GM23338 (cell line): ENCODE data around the gene GRIK5. TPM values are rescaled to one million over a fixed set of nuclear protein-coding genes. Genes with fewer than 3 reads are reported as not detected.

Experiments
- ATAC-seq: fragments of 200-7000 bp; cut with Tn5 transposase; 3 replicates; pipeline ENCODE4 v1.9.1; 2020
- DNase-seq: peaks from one replicate; pipeline ENCODE4 v3.0.0-alpha.2; 2015; ENCODE audit warnings: low spot score
- H2AFZ ChIP-seq: fragments of 200-600 bp; sonication (generic); 2 replicates; pipeline ENCODE4 v1.8.0; 2016; ENCODE audit warnings: antibody characterized with exemption, mild to moderate bottlenecking, moderate library complexity
- H3F3A ChIP-seq: fragments of 200-600 bp; sonication (generic); replicated peaks from 2 replicates; pipeline ENCODE4 v1.8.0; 2017; ENCODE audit warnings: antibody characterized with exemption, mixed run types, low read depth
- H3K27ac ChIP-seq: fragments of 200-600 bp; sonication (generic); 2 replicates; pipeline ENCODE4 v1.6.1; 2016; ENCODE audit warnings: low read depth
- H3K27me3 ChIP-seq: fragments of 200-600 bp; sonication (generic); 2 replicates; pipeline ENCODE4 v1.8.0; 2016; ENCODE audit warnings: mild to moderate bottlenecking, mixed run types, moderate library complexity; ENCODE audit not compliant: insufficient read depth
- H3K36me3 ChIP-seq: fragments of 200-600 bp; sonication (generic); 2 replicates; pipeline ENCODE4 v1.8.0; 2016; ENCODE audit warnings: mild to moderate bottlenecking; ENCODE audit not compliant: insufficient read depth
- H3K4me1 ChIP-seq: fragments of 200-600 bp; sonication (generic); 2 replicates; pipeline ENCODE4 v1.8.0; 2016; ENCODE audit warnings: mild to moderate bottlenecking, moderate library complexity; ENCODE audit not compliant: insufficient read depth
- H3K4me2 ChIP-seq: fragments of 200-600 bp; sonication (generic); 2 replicates; pipeline ENCODE4 v1.7.1; 2017; ENCODE audit warnings: mixed run types
- H3K4me3 ChIP-seq: fragments of 200-600 bp; sonication (generic); 2 replicates; pipeline ENCODE4 v1.6.1; 2016; ENCODE audit warnings: mixed run types
- H3K79me2 ChIP-seq: fragments of 200-600 bp; sonication (generic); replicated peaks from 2 replicates; pipeline ENCODE4 v1.8.0; 2017; ENCODE audit warnings: mild to moderate bottlenecking; ENCODE audit not compliant: insufficient read depth
- H3K9me2 ChIP-seq: fragments of 200-600 bp; sonication (generic); 2 replicates; pipeline ENCODE4 v1.8.0; 2017; ENCODE audit not compliant: insufficient read depth
- H4K20me1 ChIP-seq: fragments of 200-600 bp; sonication (generic); replicated peaks from 2 replicates; pipeline ENCODE4 v1.8.0; 2017; ENCODE audit warnings: mild to moderate bottlenecking; ENCODE audit not compliant: insufficient read depth
- H3K27ac Mint-ChIP-seq: 2 replicates; pipeline ENCODE4 v1.8.0; 2020; ENCODE audit warnings: inconsistent platforms, mild to moderate bottlenecking, moderate library complexity, mixed read lengths
- H3K27me3 Mint-ChIP-seq: 3 replicates; pipeline ENCODE4 v1.8.0; 2022; ENCODE audit warnings: low read depth, mild to moderate bottlenecking, moderate library complexity, mixed read lengths, inconsistent platforms; ENCODE audit not compliant: insufficient read depth, poor library complexity
- H3K36me3 Mint-ChIP-seq: 3 replicates; pipeline ENCODE4 v1.8.0; 2021; ENCODE audit warnings: low read depth, mild to moderate bottlenecking, inconsistent platforms, moderate library complexity, mixed read lengths
- H3K4me1 Mint-ChIP-seq: 3 replicates; pipeline ENCODE4 v1.8.0; 2020; ENCODE audit warnings: mild to moderate bottlenecking, inconsistent platforms, mixed read lengths
- H3K4me3 Mint-ChIP-seq: 3 replicates; pipeline ENCODE4 v1.8.0; 2021; ENCODE audit warnings: moderate library complexity, mild to moderate bottlenecking, inconsistent platforms, mixed read lengths
- H3K9me3 Mint-ChIP-seq: 3 replicates; pipeline ENCODE4 v1.8.0; 2020; ENCODE audit warnings: moderate library complexity, mild to moderate bottlenecking, inconsistent platforms, mixed read lengths
- CREB1 ChIP-seq: fragments of 250-450 bp; sonication (Bioruptor Pico); IDR thresholded peaks from 2 replicates; pipeline ENCODE4 v1.5.0; 2020; ENCODE audit warnings: low read depth, mild to moderate bottlenecking, moderate library complexity
- EZH2 ChIP-seq: fragments of 200-600 bp; sonication (generic); IDR thresholded peaks from one replicate; pipeline ENCODE4 v1.8.0; 2017; ENCODE audit warnings: antibody characterized with exemption, mild to moderate bottlenecking, low read depth; ENCODE audit not compliant: unreplicated experiment
- EZH2phosphoT487 ChIP-seq: fragments of 200-600 bp; sonication (generic); IDR thresholded peaks from one replicate; pipeline ENCODE4 v1.8.1; 2018; ENCODE audit warnings: antibody characterized with exemption; ENCODE audit not compliant: unreplicated experiment
- JUNB ChIP-seq: IDR thresholded peaks from one replicate; pipeline ENCODE4 v1.6.1; 2016; ENCODE audit warnings: antibody characterized with exemption; ENCODE audit not compliant: unreplicated experiment
- NANOG ChIP-seq: IDR thresholded peaks from 2 replicates; pipeline ENCODE4 v1.6.1; 2016; ENCODE audit warnings: antibody characterized with exemption, borderline replicate concordance
- POLR2AphosphoS5 ChIP-seq: IDR thresholded peaks from 2 replicates; pipeline ENCODE4 v1.6.1; 2016; ENCODE audit warnings: antibody characterized with exemption, low read depth
- STAT1 ChIP-seq: IDR thresholded peaks from one replicate; pipeline ENCODE4 v1.6.1; 2016; ENCODE audit warnings: antibody characterized with exemption; ENCODE audit not compliant: unreplicated experiment
- ZNF114 ChIP-seq: fragments of 250-450 bp; sonication (Bioruptor Pico); IDR thresholded peaks from 2 replicates; pipeline ENCODE4 v1.5.0; 2020; ENCODE audit warnings: mild to moderate bottlenecking, moderate library complexity
- ZNF331 ChIP-seq: fragments of 250-450 bp; sonication (Bioruptor Pico); IDR thresholded peaks from 2 replicates; pipeline ENCODE4 v1.5.0; 2020; ENCODE audit warnings: low read depth, mild to moderate bottlenecking, moderate library complexity
- polyA plus RNA-seq: library from polyadenylated mRNA; unstranded; fragments of >200 nt; fragmentation: Nextera tagmentation; extraction: Ambion mirVana; gene quantifications from 2 replicates; pipeline ENCODE4 v1.2.1, GENCODE V29; 2016
- total RNA-seq: library from RNA; depleted of rRNA; stranded (reverse); fragments of >200 nt; shearing (Covaris generic); gene quantifications from 2 replicates; pipeline ENCODE4 v1.2.3, GENCODE V29; 2014
- TF ChIP-seq, protein P1 (sequence below): IDR thresholded peaks from one replicate; pipeline ENCODE4 v1.6.1; 2018; ENCODE audit warnings: antibody characterized with exemption; ENCODE audit not compliant: unreplicated experiment
- TF ChIP-seq, protein P2 (sequence below): fragments of 250-450 bp; sonication (Bioruptor Pico); IDR thresholded peaks from 2 replicates; pipeline ENCODE4 v1.5.0; 2020; ENCODE audit warnings: mild to moderate bottlenecking, moderate library complexity
- TF ChIP-seq, protein P3 (sequence below), 2 experiments: fragments of 200-600 bp in 1 of 2; sonication (generic) in 1 of 2; conservative IDR thresholded peaks; 2 replicates each; pipeline versions ENCODE4 v1.5.1 to v1.6.1; 2016 to 2017; ENCODE audit warnings: antibody characterized with exemption in 2 of 2, low read depth in 2 of 2, mild to moderate bottlenecking in 2 of 2, moderate library complexity in 1 of 2
- TF ChIP-seq, protein P4 (sequence below): IDR thresholded peaks from 2 replicates; pipeline ENCODE4 v1.6.1; 2016; ENCODE audit warnings: antibody characterized with exemption

GRIK5 gene
- total and polyA plus RNA-seq, 2 experiments from 2014 or later, result 5.1 to 42.5 TPM

DNA sequence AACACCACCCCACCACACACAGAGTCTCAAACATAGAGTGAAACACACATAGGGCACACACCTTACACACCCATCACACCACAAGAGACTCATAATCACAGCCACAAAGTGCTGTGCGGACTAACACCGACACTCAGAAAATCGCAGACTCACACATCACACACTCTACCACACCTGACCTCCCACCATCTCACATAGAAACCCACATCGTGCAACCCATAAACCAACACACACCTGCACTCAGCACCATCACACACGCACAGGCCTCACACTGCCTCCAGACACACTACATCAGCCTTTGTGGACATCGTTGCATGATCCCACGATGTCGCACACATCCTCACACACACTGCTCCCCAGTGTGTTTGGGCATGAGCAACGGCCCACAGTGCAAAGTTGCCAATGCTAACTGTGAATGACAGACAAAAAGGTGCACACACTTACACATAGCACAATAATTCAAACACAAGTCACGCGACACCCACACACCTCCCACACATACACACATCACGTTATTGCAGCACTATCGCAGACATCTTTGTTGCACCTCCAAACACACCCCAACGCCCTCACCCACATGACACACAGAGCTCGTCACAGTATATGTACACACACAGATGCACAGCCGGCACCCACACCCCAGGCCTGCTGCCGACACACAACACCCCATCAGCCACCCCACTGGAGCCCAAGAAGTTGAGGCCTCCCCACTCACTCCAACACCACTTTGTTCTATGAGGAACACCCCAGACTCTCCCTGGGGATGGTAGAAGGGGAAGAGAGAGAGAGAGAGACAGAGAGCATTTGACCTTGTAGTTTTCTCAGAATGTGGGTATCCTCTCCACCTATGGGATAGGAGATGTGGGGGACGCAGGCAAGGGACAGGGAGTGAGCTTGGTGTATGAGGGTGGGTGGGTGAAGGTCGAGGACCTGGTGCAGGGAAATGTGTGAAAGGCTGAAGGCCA lies 74.7 kb downstream of the GRIK5 start:
- no peak for ATAC-seq
- Histone ChIP-seq H3K27me3 (peaks cover 56% of the 10 kb centered on the region), H2AFZ (no peak overlapping the region), H4K20me1 (peaks cover 10% of the 10 kb centered on the region; the same call in 1 of the 2 replicates), H3K36me3 (no peaks in the 10 kb centered on the region; the same call in 1 of the 2 replicates), H3K4me1 (peaks cover 22% of the 10 kb centered on the region), H3K4me3 (no peak overlapping the region), H3K9me2 (no peaks in the 10 kb centered on the region), H3K27ac (no peak overlapping the region), H3K79me2 (no peaks in the 10 kb centered on the region), H3F3A (peaks cover 27% of the 10 kb centered on the region; the same call in 1 of the 2 replicates), H3K4me2 (no peak overlapping the region; the same call in 1 of the 2 replicates)
- no peak for DNase-seq
- Mint-ChIP-seq H3K36me3 (no peaks in the 10 kb centered on the region; the same call in 2 of the 3 replicates), H3K4me1 (peaks cover 34% of the 10 kb centered on the region), H3K27ac (no peak overlapping the region), H3K9me3 (no peaks in the 10 kb centered on the region), H3K4me3 (peak overlapping the region; percentile 28; the same call in 2 of the 3 replicates), H3K27me3 (peaks cover 59% of the 10 kb centered on the region)
- TF ChIP-seq NANOG, result no peak
- no peak for TF ChIP-seq ZNF331 (CRISPR knock-in tag)
- TF ChIP-seq, protein P1, sequence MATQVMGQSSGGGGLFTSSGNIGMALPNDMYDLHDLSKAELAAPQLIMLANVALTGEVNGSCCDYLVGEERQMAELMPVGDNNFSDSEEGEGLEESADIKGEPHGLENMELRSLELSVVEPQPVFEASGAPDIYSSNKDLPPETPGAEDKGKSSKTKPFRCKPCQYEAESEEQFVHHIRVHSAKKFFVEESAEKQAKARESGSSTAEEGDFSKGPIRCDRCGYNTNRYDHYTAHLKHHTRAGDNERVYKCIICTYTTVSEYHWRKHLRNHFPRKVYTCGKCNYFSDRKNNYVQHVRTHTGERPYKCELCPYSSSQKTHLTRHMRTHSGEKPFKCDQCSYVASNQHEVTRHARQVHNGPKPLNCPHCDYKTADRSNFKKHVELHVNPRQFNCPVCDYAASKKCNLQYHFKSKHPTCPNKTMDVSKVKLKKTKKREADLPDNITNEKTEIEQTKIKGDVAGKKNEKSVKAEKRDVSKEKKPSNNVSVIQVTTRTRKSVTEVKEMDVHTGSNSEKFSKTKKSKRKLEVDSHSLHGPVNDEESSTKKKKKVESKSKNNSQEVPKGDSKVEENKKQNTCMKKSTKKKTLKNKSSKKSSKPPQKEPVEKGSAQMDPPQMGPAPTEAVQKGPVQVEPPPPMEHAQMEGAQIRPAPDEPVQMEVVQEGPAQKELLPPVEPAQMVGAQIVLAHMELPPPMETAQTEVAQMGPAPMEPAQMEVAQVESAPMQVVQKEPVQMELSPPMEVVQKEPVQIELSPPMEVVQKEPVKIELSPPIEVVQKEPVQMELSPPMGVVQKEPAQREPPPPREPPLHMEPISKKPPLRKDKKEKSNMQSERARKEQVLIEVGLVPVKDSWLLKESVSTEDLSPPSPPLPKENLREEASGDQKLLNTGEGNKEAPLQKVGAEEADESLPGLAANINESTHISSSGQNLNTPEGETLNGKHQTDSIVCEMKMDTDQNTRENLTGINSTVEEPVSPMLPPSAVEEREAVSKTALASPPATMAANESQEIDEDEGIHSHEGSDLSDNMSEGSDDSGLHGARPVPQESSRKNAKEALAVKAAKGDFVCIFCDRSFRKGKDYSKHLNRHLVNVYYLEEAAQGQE, result no peak
- TF ChIP-seq, protein P2, sequence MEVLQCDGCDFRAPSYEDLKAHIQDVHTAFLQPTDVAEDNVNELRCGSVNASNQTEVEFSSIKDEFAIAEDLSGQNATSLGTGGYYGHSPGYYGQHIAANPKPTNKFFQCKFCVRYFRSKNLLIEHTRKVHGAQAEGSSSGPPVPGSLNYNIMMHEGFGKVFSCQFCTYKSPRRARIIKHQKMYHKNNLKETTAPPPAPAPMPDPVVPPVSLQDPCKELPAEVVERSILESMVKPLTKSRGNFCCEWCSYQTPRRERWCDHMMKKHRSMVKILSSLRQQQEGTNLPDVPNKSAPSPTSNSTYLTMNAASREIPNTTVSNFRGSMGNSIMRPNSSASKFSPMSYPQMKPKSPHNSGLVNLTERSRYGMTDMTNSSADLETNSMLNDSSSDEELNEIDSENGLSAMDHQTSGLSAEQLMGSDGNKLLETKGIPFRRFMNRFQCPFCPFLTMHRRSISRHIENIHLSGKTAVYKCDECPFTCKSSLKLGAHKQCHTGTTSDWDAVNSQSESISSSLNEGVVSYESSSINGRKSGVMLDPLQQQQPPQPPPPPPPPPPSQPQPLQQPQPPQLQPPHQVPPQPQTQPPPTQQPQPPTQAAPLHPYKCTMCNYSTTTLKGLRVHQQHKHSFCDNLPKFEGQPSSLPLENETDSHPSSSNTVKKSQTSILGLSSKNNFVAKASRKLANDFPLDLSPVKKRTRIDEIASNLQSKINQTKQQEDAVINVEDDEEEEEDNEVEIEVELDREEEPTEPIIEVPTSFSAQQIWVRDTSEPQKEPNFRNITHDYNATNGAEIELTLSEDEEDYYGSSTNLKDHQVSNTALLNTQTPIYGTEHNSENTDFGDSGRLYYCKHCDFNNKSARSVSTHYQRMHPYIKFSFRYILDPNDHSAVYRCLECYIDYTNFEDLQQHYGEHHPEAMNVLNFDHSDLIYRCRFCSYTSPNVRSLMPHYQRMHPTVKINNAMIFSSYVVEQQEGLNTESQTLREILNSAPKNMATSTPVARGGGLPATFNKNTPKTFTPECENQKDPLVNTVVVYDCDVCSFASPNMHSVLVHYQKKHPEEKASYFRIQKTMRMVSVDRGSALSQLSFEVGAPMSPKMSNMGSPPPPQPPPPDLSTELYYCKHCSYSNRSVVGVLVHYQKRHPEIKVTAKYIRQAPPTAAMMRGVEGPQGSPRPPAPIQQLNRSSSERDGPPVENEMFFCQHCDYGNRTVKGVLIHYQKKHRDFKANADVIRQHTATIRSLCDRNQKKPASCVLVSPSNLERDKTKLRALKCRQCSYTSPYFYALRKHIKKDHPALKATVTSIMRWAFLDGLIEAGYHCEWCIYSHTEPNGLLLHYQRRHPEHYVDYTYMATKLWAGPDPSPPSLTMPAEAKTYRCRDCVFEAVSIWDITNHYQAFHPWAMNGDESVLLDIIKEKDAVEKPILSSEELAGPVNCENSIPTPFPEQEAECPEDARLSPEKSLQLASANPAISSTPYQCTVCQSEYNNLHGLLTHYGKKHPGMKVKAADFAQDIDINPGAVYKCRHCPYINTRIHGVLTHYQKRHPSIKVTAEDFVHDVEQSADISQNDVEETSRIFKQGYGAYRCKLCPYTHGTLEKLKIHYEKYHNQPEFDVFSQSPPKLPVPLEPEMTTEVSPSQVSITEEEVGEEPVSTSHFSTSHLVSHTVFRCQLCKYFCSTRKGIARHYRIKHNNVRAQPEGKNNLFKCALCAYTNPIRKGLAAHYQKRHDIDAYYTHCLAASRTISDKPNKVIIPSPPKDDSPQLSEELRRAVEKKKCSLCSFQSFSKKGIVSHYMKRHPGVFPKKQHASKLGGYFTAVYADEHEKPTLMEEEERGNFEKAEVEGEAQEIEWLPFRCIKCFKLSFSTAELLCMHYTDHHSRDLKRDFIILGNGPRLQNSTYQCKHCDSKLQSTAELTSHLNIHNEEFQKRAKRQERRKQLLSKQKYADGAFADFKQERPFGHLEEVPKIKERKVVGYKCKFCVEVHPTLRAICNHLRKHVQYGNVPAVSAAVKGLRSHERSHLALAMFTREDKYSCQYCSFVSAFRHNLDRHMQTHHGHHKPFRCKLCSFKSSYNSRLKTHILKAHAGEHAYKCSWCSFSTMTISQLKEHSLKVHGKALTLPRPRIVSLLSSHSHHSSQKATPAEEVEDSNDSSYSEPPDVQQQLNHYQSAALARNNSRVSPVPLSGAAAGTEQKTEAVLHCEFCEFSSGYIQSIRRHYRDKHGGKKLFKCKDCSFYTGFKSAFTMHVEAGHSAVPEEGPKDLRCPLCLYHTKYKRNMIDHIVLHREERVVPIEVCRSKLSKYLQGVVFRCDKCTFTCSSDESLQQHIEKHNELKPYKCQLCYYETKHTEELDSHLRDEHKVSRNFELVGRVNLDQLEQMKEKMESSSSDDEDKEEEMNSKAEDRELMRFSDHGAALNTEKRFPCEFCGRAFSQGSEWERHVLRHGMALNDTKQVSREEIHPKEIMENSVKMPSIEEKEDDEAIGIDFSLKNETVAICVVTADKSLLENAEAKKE (CRISPR knock-in tag), result no peak
- TF ChIP-seq EZH2, result no peak
- no peak for TF ChIP-seq CREB1
- no peak for TF ChIP-seq ZNF114
- no peak for TF ChIP-seq EZH2phosphoT487
- TF ChIP-seq, protein P3, sequence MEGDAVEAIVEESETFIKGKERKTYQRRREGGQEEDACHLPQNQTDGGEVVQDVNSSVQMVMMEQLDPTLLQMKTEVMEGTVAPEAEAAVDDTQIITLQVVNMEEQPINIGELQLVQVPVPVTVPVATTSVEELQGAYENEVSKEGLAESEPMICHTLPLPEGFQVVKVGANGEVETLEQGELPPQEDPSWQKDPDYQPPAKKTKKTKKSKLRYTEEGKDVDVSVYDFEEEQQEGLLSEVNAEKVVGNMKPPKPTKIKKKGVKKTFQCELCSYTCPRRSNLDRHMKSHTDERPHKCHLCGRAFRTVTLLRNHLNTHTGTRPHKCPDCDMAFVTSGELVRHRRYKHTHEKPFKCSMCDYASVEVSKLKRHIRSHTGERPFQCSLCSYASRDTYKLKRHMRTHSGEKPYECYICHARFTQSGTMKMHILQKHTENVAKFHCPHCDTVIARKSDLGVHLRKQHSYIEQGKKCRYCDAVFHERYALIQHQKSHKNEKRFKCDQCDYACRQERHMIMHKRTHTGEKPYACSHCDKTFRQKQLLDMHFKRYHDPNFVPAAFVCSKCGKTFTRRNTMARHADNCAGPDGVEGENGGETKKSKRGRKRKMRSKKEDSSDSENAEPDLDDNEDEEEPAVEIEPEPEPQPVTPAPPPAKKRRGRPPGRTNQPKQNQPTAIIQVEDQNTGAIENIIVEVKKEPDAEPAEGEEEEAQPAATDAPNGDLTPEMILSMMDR (conservative IDR thresholded peaks at IDR 0.05; ENCODE audit: low read depth in 2 of 2), result no peak
- no peak for TF ChIP-seq POLR2AphosphoS5
- no peak for TF ChIP-seq JUNB
- TF ChIP-seq STAT1, result no peak
- TF ChIP-seq, protein P4, sequence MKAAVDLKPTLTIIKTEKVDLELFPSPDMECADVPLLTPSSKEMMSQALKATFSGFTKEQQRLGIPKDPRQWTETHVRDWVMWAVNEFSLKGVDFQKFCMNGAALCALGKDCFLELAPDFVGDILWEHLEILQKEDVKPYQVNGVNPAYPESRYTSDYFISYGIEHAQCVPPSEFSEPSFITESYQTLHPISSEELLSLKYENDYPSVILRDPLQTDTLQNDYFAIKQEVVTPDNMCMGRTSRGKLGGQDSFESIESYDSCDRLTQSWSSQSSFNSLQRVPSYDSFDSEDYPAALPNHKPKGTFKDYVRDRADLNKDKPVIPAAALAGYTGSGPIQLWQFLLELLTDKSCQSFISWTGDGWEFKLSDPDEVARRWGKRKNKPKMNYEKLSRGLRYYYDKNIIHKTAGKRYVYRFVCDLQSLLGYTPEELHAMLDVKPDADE, result no peak
